ENCODE data around the gene SLC25A18. TPM values are rescaled to one million over a fixed set of nuclear protein-coding genes. Genes with fewer than 3 reads are reported as not detected.
"Not testable (repeated sequence)": the region's sequence is repeated elsewhere in the genome, so short reads cannot be mapped to it uniquely, and the experiment has no call there.

SLC25A18 gene
- 10 to 100 TPM in 1 of 2 donors, 1 to 10 TPM in 1; 9.0 to 10.6 TPM for total RNA-seq

- intact Hi-C loops (cut with DNase I), result loop anchor here (10.0 kb wide), 1 partner anchor 222 kb away; no protein-coding TSS in a partner anchor
- WGBS, result 59% methylated on average over 17 of the region's 17 CpGs
- DNase-seq (ENCODE audit: low spot score), result no peak
- TF ChIP-seq POLR2A (IDR thresholded peaks at IDR 0.05) (no peak), POLR2AphosphoS5 (IDR thresholded peaks at IDR 0.05) (no peak), CTCF (IDR thresholded peaks at IDR 0.05) (no peak)
- no peaks in the 10 kb centered on the region for H3K9me3 ChIP-seq
- peak within 1 kb of the TSS; percentile 45 to 60 for H3K27ac ChIP-seq
- H3K4me3 ChIP-seq, result no peak within 1 kb of the TSS
- no peaks in the 10 kb centered on the region for H3K4me1 ChIP-seq (replicated peaks)
- H3K36me3 ChIP-seq, result no peaks in the 10 kb centered on the region
- H3K27me3 ChIP-seq (replicated peaks; ENCODE audit: insufficient read depth), result no peaks in the 10 kb centered on the region
Measured at GRCh38 chr22:17562906-17563870, at the start of gene SLC25A18. SLC25A18 (plus strand) TSS chr22:17563498; CDS start chr22:17579945, 16,447 bp downstream.

GRCh38 chr22:17513612-17514011, 49.7 kb upstream of the SLC25A18 start:
- H3K9me3 ChIP-seq, result no peaks in the 10 kb centered on the region
- DNase-seq (ENCODE audit: low spot score), result no peak
- intact Hi-C loops (cut with DNase I), result no loop called here
- TF ChIP-seq POLR2AphosphoS5 (IDR thresholded peaks at IDR 0.05) (no peak), POLR2A (IDR thresholded peaks at IDR 0.05) (no peak), CTCF (IDR thresholded peaks at IDR 0.05) (no peak)
- H3K36me3 ChIP-seq, result no peaks in the 10 kb centered on the region
- no peak overlapping the region for H3K27ac ChIP-seq
- H3K4me1 ChIP-seq (replicated peaks), result no peaks in the 10 kb centered on the region
- WGBS, result 9% methylated on average over 2 of the region's 2 CpGs
- no peaks in the 10 kb centered on the region for H3K27me3 ChIP-seq (replicated peaks; ENCODE audit: insufficient read depth)
- no peak overlapping the region for H3K4me3 ChIP-seq

- no peak overlapping the region for H3K4me3 ChIP-seq
- H3K36me3 ChIP-seq, result no peaks in the 10 kb centered on the region
- no peaks in the 10 kb centered on the region for H3K27me3 ChIP-seq (replicated peaks; ENCODE audit: insufficient read depth)
- no peaks in the 10 kb centered on the region for H3K4me1 ChIP-seq (replicated peaks)
- TF ChIP-seq POLR2AphosphoS5 (IDR thresholded peaks at IDR 0.05) (no peak), POLR2A (IDR thresholded peaks at IDR 0.05) (no peak), CTCF (IDR thresholded peaks at IDR 0.05) (no peak)
- H3K9me3 ChIP-seq, result no peaks in the 10 kb centered on the region
- 75% methylated on average over 7 of the region's 7 CpGs for WGBS
- H3K27ac ChIP-seq, result no peak overlapping the region
- intact Hi-C loops (cut with DNase I), result no loop called here
- DNase-seq (ENCODE audit: low spot score), result no peak
Measured at GRCh38 chr22:17514084-17514483, 49.2 kb upstream of the SLC25A18 start.

- no peak for TF ChIP-seq CTCF (IDR thresholded peaks at IDR 0.05)
- no peak for TF ChIP-seq POLR2A (IDR thresholded peaks at IDR 0.05)
- TF ChIP-seq POLR2AphosphoS5 (IDR thresholded peaks at IDR 0.05), result no peak
- Histone ChIP-seq H3K27me3 (replicated peaks; ENCODE audit: insufficient read depth) (no peaks in the 10 kb centered on the region), H3K4me3 (no peak overlapping the region), H3K9me3 (no peaks in the 10 kb centered on the region), H3K4me1 (replicated peaks) (no peaks in the 10 kb centered on the region), H3K36me3 (no peaks in the 10 kb centered on the region), H3K27ac (no peak overlapping the region)
- no peak for DNase-seq (ENCODE audit: low spot score)
- WGBS, result 29% methylated on average over 3 of the region's 3 CpGs
- intact Hi-C loops (cut with DNase I), result no loop called here
Measured at GRCh38 chr22:17518406-17518805, 44.9 kb upstream of the SLC25A18 start.

GRCh38 chr22:17521971-17522370, 41.3 kb upstream of the SLC25A18 start:
- H3K9me3 ChIP-seq; H3K27ac ChIP-seq; H3K4me3 ChIP-seq; H3K36me3 ChIP-seq; H3K27me3 ChIP-seq (replicated peaks; ENCODE audit: insufficient read depth); DNase-seq (ENCODE audit: low spot score); H3K4me1 ChIP-seq (replicated peaks); intact Hi-C loops (cut with DNase I): not testable (repeated sequence)
- WGBS, result 93% methylated on average over 1 of the region's 1 CpG

All from prostate gland (tissue), 2 donors.